Esophagus muscularis mucosa (tissue), 4 donors: ENCODE measurements around the gene ZBTB45. TPM values are rescaled to one million over a fixed set of nuclear protein-coding genes. Genes with fewer than 3 reads are reported as not detected.

Experiments used
- DNase-seq: peaks from one replicate; pipeline ENCODE4 v3.0.0-alpha.2; 2017; ENCODE audit errors: extremely low spot score
- H3K27ac ChIP-seq, 4 donors: fragments of 200-600 bp; sonication (generic); replicated peaks in 1 of 4; 1 replicate in 3 of 4; 2 replicates in 1 of 4; pipeline ENCODE4 v1.5.1; 2016 to 2019; ENCODE audit warnings: mild to moderate bottlenecking in 1 of 4
- H3K27me3 ChIP-seq, 4 donors: fragments of 200-600 bp; sonication (generic); one replicate each; pipeline versions ENCODE4 v1.5.1 to v1.6.0; 2016 to 2019
- H3K36me3 ChIP-seq, 4 donors: fragments of 200-600 bp; sonication (generic); one replicate each; pipeline ENCODE4 v1.5.1; 2016 to 2019
- H3K4me1 ChIP-seq, 4 donors: fragments of 200-600 bp; sonication (generic); one replicate each; pipeline ENCODE4 v1.5.1; 2016 to 2019
- H3K4me3 ChIP-seq, 4 donors: fragments of 200-600 bp; sonication (generic); 1 replicate in 2 of 4; 2 replicates in 2 of 4; pipeline ENCODE4 v1.5.1; 2016 to 2019; ENCODE audit warnings: mild to moderate bottlenecking in 4 of 4, moderate library complexity in 1 of 4
- H3K9me3 ChIP-seq, 4 donors: fragments of 200-600 bp; sonication (generic); 1 replicate in 3 of 4; 2 replicates in 1 of 4; pipeline ENCODE4 v1.5.1; 2016 to 2019
- EP300 ChIP-seq: sonication (generic); formaldehyde crosslinking; IDR thresholded peaks from one replicate; pipeline ENCODE4 v1.6.1; 2017; ENCODE audit warnings: antibody characterized with exemption
- POLR2A ChIP-seq: fragments of 450-650 bp; IDR thresholded peaks from one replicate; pipeline ENCODE4 v1.6.1; 2017; ENCODE audit warnings: antibody characterized with exemption, moderate library complexity, mild to moderate bottlenecking, low read depth
- POLR2AphosphoS5 ChIP-seq, 2 donors: sonication (generic); formaldehyde crosslinking; IDR thresholded peaks; one replicate each; pipeline ENCODE4 v1.6.1; 2017; ENCODE audit warnings: antibody characterized with exemption in 2 of 2
- WGBS: methylation state at CpG from one replicate; pipeline ENCODE4 v1.1.5; 2018; 5-methylcytosine and 5-hydroxymethylcytosine counted together
- intact Hi-C: fragments of 100-400 bp; cut with DNase I; formaldehyde crosslinking; loops from one replicate; pipeline ENCODE4 v1.15.1; 2023
- total RNA-seq, 4 donors: library from RNA; depleted of rRNA; stranded (reverse); fragments of >200 nt; gene quantifications; one replicate each; pipeline versions ENCODE4 v1.1.0 to v1.2.1, GENCODE V29; 2016
- TF ChIP-seq, protein P1 (sequence below), 3 experiments: fragments of 200-600 bp in 2 of 3; fragments of 450-650 bp in 1 of 3; sonication (generic) in 2 of 3; IDR thresholded peaks; one replicate each; pipeline ENCODE4 v1.5.1; 2017 to 2019; ENCODE audit warnings: antibody characterized with exemption in 3 of 3, mild to moderate bottlenecking in 2 of 3, moderate library complexity in 1 of 3

The ZBTB45 gene
- total RNA-seq, 4 donors from 2014 or later = 8.8 to 20.0 (median 12.1) TPM

DNA sequence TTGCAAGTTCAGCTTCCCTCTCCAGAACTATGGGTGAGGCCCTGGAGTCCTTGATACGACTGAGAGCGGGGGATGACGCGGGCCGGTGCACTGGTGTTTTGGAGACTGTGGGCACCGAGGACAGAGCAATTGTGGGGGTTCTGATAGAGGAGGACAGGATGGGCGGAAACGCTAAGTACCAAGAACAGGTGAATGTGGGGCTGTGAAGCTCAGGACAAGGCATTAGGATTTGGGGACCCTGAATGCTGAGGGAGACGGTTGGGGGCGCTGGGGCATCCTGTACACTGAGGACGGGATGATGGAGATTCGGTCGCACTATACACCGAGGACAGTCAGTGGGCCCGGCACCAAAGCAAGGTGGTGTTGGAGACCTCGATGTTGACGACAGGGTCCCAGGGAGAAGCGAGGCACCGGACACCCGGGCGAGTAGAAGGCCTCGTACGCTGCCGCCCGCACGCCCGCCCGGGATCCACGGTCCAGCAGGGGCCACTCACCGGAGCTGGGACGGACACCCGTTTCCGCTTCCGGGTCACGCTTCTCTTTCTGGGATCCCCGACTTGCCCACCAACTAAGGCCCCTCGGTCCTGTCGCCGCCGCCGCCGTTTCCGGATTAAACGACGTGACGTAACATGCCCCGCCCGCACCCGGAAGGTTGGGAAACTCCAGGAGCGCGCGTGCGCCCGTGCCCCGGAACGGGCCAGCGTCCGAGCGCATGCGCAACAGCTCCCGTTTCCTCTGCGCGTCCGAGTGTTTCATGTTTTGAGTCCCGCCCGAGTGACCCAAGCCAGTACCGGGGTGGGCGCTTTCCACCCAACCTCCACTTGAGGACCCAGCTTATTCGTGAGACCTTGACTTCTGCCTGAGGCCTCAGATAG, 35.1 kb upstream of the ZBTB45 start, which contains the start of gene CHMP2A:
Gene CHMP2A, minus strand, starts transcription at position 612 of the 875 bp plus-strand sequence. CDS start 893 bp downstream, outside the sequence.
- peaks cover 39 to 50% (median 48%) of the 10 kb centered on the region in 4 donors for H3K4me1 ChIP-seq
- no peaks in the 10 kb centered on the region for H3K9me3 ChIP-seq
- peak within 1 kb of the TSS; percentile 94 to 100 (median 98) for H3K27ac ChIP-seq
- H3K36me3 ChIP-seq = peaks cover 40 to 59% (median 54%) of the 10 kb centered on the region in 4 donors
- intact Hi-C loops = no loop called here
- H3K4me3 ChIP-seq = peak within 1 kb of the TSS; percentile 70 to 84 (median 75)
- DNase-seq = peak; percentile 100
- under 1% methylated on average over 25 of the region's 69 CpGs for WGBS
- H3K27me3 ChIP-seq = no peaks in the 10 kb centered on the region
- TF ChIP-seq EP300 (no peak), POLR2AphosphoS5 (IDR thresholded peaks at IDR 0.05) (peak; percentile 93 to 98), POLR2A (peak; percentile 39)
- TF ChIP-seq, protein P1, sequence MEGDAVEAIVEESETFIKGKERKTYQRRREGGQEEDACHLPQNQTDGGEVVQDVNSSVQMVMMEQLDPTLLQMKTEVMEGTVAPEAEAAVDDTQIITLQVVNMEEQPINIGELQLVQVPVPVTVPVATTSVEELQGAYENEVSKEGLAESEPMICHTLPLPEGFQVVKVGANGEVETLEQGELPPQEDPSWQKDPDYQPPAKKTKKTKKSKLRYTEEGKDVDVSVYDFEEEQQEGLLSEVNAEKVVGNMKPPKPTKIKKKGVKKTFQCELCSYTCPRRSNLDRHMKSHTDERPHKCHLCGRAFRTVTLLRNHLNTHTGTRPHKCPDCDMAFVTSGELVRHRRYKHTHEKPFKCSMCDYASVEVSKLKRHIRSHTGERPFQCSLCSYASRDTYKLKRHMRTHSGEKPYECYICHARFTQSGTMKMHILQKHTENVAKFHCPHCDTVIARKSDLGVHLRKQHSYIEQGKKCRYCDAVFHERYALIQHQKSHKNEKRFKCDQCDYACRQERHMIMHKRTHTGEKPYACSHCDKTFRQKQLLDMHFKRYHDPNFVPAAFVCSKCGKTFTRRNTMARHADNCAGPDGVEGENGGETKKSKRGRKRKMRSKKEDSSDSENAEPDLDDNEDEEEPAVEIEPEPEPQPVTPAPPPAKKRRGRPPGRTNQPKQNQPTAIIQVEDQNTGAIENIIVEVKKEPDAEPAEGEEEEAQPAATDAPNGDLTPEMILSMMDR (IDR thresholded peaks at IDR 0.05) = peak in 1 of 3 experiments; percentile 27

DNA sequence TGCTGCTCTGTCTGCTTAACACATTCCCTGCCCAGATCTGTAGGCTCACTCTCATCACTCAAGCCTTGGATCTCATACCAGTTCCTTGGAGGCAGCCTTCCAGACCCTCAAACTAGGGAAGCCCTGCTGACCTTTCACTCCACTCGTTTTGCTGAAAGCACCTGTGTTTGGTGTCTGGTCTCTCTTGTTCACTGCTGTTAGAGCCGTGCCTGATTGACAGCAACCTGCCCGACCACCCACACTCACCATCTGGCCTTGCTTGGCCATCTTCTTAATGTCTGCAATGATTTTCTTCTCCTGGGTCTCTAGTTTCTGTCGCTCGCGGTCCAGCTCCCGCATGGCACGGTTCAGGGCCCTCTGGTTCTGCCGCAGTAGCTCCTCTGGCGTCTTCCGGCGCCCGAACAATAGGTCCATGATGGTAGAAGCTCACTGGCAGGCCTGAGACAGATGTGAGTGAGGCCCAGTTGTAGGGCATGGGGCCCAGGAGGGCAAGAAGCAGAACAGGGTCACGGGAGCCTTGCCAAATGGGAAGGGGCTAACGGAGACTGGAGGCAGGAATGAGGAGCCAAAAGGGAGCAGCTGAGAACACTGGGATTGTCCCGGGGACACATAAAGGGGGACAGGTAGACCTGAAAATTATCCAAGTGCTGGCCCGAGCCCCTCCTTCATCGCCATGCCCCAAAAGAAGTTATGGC, 34.3 kb upstream of the ZBTB45 start:
- Histone ChIP-seq H3K9me3 (no peaks in the 10 kb centered on the region), H3K4me1 (peaks cover 37 to 49% (median 46%) of the 10 kb centered on the region in 4 donors), H3K4me3 (peak overlapping the region; percentile 70 to 84 (median 75)), H3K36me3 (peaks cover 48 to 67% (median 62%) of the 10 kb centered on the region in 4 donors), H3K27ac (peak overlapping the region; percentile 94 to 100 (median 98)), H3K27me3 (no peaks in the 10 kb centered on the region)
- WGBS = 42% methylated on average over 18 of the region's 18 CpGs
- DNase-seq = no peak
- intact Hi-C loops = no loop called here
- TF ChIP-seq POLR2AphosphoS5 (IDR thresholded peaks at IDR 0.05) (no peak), EP300 (no peak), POLR2A (no peak)
- TF ChIP-seq, protein P1 (IDR thresholded peaks at IDR 0.05) = no peak

DNA sequence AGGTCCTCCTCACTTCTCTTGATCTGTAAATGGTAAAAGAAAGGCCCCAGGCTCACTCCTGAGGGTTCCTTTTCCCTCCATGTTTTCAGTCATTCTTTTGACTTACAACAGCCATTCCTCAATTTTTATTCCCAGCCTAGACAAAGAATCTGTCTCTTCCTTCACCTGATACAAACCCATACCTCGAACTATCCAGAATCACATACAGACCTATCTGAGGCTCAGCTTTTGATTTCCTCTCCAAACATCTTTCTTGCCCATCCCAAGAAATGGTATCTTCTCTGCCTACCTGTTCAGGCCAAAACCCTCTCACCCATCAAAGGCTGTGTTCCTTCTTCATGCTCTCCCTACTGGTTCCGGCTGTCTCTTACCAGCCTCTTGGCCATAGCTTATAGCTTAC, 33.0 kb upstream of the ZBTB45 start:
- no peaks in the 10 kb centered on the region for H3K27me3 ChIP-seq
- H3K27ac ChIP-seq = no peak overlapping the region
- no peak overlapping the region for H3K4me3 ChIP-seq
- peaks cover 36 to 57% (median 46%) of the 10 kb centered on the region in 4 donors for H3K4me1 ChIP-seq
- intact Hi-C loops = no loop called here
- WGBS = 84% methylated on average over 2 of the region's 2 CpGs
- TF ChIP-seq POLR2A = no peak
- TF ChIP-seq EP300 = no peak
- TF ChIP-seq, protein P1 (IDR thresholded peaks at IDR 0.05) = no peak
- no peak for TF ChIP-seq POLR2AphosphoS5 (IDR thresholded peaks at IDR 0.05)
- no peaks in the 10 kb centered on the region for H3K9me3 ChIP-seq
- H3K36me3 ChIP-seq = peaks cover 61 to 80% (median 75%) of the 10 kb centered on the region in 4 donors
- no peak for DNase-seq

DNA sequence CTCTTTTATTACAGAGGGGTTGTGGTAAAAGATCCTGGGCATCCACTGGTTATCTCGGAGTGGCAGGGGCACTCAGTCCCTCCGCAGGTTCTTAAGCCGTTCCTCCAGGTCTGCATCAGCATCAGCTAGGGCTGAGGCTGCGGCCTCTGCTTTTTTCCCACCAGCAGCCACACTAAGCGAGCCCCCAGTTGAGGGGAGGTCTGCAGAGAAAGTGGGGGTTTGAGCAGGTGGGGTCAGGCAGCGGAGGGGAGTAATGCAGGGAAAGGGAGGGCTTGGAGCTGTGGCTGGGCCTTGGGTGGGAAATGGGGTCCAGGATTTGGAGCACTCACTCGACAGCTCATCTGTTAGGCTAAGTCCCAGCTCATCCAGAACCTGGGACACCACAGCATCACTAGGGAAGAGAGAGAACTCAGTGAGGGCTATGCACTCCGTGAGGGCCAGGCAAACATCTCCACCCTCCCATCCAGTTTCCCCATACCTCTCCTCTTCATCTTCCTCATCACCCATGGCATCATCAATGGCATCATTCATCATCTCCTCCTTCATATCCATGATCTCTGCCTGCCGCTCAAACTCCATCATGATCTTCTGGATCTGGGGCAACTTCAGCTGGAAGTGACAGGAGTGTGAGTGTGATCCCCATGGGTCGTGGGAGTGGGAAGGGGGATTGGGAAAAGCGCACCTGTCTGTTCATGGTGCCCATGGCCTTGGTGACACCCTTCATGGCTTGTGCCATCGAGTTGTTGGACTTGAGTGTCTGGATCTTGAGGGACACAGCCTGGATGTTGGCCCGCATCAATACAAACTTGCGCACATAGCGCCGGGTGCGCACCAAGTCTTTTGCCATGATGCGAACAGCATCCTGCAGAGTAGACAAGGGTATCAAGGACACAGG, 32.2 kb upstream of the ZBTB45 start:
- 89% methylated on average over 17 of the region's 18 CpGs for WGBS
- no peak for TF ChIP-seq POLR2AphosphoS5 (IDR thresholded peaks at IDR 0.05)
- TF ChIP-seq POLR2A = no peak
- no peak for TF ChIP-seq EP300
- Histone ChIP-seq H3K9me3 (no peaks in the 10 kb centered on the region), H3K27ac (no peak overlapping the region), H3K4me1 (peaks cover 34 to 57% (median 45%) of the 10 kb centered on the region in 4 donors), H3K36me3 (peaks cover 68 to 83% (median 78%) of the 10 kb centered on the region in 4 donors), H3K27me3 (no peaks in the 10 kb centered on the region), H3K4me3 (no peak overlapping the region)
- no peak for DNase-seq
- intact Hi-C loops = no loop called here
